Left ventricle myocardium inferior (tissue), 1 donor: ENCODE measurements around the gene GUCA1A. TPM values are rescaled to one million over a fixed set of nuclear protein-coding genes. Genes with fewer than 3 reads are reported as not detected.
"Not testable (repeated sequence)": the region's sequence is repeated elsewhere in the genome, so short reads cannot be mapped to it uniquely, and the experiment has no call there.

Experiments
- DNase-seq: peaks from one replicate; pipeline ENCODE4 v3.0.0-alpha.2; 2020
- H3K27ac ChIP-seq: fragments of 200-600 bp; replicated peaks from 2 replicates; pipeline ENCODE4 v1.8.0; 2021
- H3K27me3 ChIP-seq: fragments of 200-600 bp; 2 replicates; pipeline ENCODE4 v1.8.0; 2021; ENCODE audit warnings: low read depth
- H3K36me3 ChIP-seq: fragments of 200-600 bp; 2 replicates; pipeline ENCODE4 v1.8.0; 2021
- H3K4me1 ChIP-seq: fragments of 200-600 bp; 2 replicates; pipeline ENCODE4 v1.8.0; 2021
- H3K4me3 ChIP-seq: fragments of 200-600 bp; 2 replicates; pipeline ENCODE4 v1.8.0; 2021; ENCODE audit warnings: mild to moderate bottlenecking, moderate library complexity
- H3K9me3 ChIP-seq: fragments of 200-600 bp; replicated peaks from 2 replicates; pipeline ENCODE4 v1.8.0; 2021
- CTCF ChIP-seq: fragments of 200-600 bp; IDR thresholded peaks from 2 replicates; pipeline ENCODE4 v1.8.0; 2021; ENCODE audit warnings: antibody characterized with exemption, mild to moderate bottlenecking, borderline replicate concordance
- intact Hi-C: fragments of 100-400 bp; cut with micrococcal nuclease; formaldehyde crosslinking; loops from one replicate; pipeline ENCODE4 v1.11.0; 2022
- total RNA-seq: library from RNA; stranded (reverse); fragmentation: NEBNext Ultra II Directional; extraction: Animal tissue kit (Norgen Biotek cat#: 25700); gene quantifications from one replicate; pipeline ENCODE4 v1.2.1, GENCODE V29; 2021
- donor health status: DM: no; HTN: yes; CAD: no; lungs with severe emphysema.

The GUCA1A gene
- total RNA-seq, 1 donor from 2014 or later, result not detected

GRCh38 chr6:42197555-42198362, 24.6 kb downstream of the GUCA1A start:
- H3K27ac ChIP-seq, result no peak overlapping the region
- H3K9me3 ChIP-seq, result peaks cover 5% of the 10 kb centered on the region
- H3K4me1 ChIP-seq, result peaks cover 4% of the 10 kb centered on the region
- no peak for DNase-seq
- intact Hi-C loops, result no loop called here
- H3K27me3 ChIP-seq, result no peaks in the 10 kb centered on the region
- no peak overlapping the region for H3K4me3 ChIP-seq
- H3K36me3 ChIP-seq, result peaks cover 8% of the 10 kb centered on the region
- no peak for TF ChIP-seq CTCF

- DNase-seq, result no peak
- TF ChIP-seq CTCF, result no peak
Measured at GRCh38 chr6:42199106-42199981, 26.2 kb downstream of the GUCA1A start.

GRCh38 chr6:42200035-42200434, 26.9 kb downstream of the GUCA1A start:
- H3K4me1 ChIP-seq, result peaks cover 4% of the 10 kb centered on the region
- TF ChIP-seq CTCF, result no peak
- H3K9me3 ChIP-seq, result peaks cover 5% of the 10 kb centered on the region
- no peaks in the 10 kb centered on the region for H3K27me3 ChIP-seq
- no peak overlapping the region for H3K27ac ChIP-seq
- H3K36me3 ChIP-seq, result peaks cover 27% of the 10 kb centered on the region
- H3K4me3 ChIP-seq, result no peak overlapping the region
- no peak for DNase-seq
- intact Hi-C loops, result no loop called here

More at GRCh38 chr6:42199106-42199981, 26.2 kb downstream of the GUCA1A start:
- no peaks in the 10 kb centered on the region for H3K27me3 ChIP-seq
- intact Hi-C loops, result no loop called here
- no peak overlapping the region for H3K27ac ChIP-seq
- no peak overlapping the region for H3K4me3 ChIP-seq
- peaks cover 4% of the 10 kb centered on the region for H3K4me1 ChIP-seq
- H3K9me3 ChIP-seq, result peaks cover 5% of the 10 kb centered on the region
- H3K36me3 ChIP-seq, result peaks cover 20% of the 10 kb centered on the region

GRCh38 chr6:42201382-42201781, 28.2 kb downstream of the GUCA1A start:
- Histone ChIP-seq H3K4me3 (no peak overlapping the region), H3K4me1 (peaks cover 4% of the 10 kb centered on the region), H3K27ac (no peak overlapping the region), H3K36me3 (peaks cover 38% of the 10 kb centered on the region), H3K27me3 (no peaks in the 10 kb centered on the region), H3K9me3 (peaks cover 5% of the 10 kb centered on the region)
- intact Hi-C loops, result no loop called here
- DNase-seq, result no peak
- no peak for TF ChIP-seq CTCF

GRCh38 chr6:42202131-42202915, 29.2 kb downstream of the GUCA1A start:
- H3K9me3 ChIP-seq, DNase-seq, H3K27me3 ChIP-seq, H3K4me1 ChIP-seq, H3K27ac ChIP-seq, H3K4me3 ChIP-seq, intact Hi-C loops: not testable (repeated sequence)
- H3K36me3 ChIP-seq, result peaks cover 47% of the 10 kb centered on the region
